ENCODE measurements around the gene ARHGAP29.

The ARHGAP29 gene, protein sequence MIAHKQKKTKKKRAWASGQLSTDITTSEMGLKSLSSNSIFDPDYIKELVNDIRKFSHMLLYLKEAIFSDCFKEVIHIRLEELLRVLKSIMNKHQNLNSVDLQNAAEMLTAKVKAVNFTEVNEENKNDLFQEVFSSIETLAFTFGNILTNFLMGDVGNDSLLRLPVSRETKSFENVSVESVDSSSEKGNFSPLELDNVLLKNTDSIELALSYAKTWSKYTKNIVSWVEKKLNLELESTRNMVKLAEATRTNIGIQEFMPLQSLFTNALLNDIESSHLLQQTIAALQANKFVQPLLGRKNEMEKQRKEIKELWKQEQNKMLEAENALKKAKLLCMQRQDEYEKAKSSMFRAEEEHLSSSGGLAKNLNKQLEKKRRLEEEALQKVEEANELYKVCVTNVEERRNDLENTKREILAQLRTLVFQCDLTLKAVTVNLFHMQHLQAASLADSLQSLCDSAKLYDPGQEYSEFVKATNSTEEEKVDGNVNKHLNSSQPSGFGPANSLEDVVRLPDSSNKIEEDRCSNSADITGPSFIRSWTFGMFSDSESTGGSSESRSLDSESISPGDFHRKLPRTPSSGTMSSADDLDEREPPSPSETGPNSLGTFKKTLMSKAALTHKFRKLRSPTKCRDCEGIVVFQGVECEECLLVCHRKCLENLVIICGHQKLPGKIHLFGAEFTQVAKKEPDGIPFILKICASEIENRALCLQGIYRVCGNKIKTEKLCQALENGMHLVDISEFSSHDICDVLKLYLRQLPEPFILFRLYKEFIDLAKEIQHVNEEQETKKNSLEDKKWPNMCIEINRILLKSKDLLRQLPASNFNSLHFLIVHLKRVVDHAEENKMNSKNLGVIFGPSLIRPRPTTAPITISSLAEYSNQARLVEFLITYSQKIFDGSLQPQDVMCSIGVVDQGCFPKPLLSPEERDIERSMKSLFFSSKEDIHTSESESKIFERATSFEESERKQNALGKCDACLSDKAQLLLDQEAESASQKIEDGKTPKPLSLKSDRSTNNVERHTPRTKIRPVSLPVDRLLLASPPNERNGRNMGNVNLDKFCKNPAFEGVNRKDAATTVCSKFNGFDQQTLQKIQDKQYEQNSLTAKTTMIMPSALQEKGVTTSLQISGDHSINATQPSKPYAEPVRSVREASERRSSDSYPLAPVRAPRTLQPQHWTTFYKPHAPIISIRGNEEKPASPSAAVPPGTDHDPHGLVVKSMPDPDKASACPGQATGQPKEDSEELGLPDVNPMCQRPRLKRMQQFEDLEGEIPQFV

DNA sequence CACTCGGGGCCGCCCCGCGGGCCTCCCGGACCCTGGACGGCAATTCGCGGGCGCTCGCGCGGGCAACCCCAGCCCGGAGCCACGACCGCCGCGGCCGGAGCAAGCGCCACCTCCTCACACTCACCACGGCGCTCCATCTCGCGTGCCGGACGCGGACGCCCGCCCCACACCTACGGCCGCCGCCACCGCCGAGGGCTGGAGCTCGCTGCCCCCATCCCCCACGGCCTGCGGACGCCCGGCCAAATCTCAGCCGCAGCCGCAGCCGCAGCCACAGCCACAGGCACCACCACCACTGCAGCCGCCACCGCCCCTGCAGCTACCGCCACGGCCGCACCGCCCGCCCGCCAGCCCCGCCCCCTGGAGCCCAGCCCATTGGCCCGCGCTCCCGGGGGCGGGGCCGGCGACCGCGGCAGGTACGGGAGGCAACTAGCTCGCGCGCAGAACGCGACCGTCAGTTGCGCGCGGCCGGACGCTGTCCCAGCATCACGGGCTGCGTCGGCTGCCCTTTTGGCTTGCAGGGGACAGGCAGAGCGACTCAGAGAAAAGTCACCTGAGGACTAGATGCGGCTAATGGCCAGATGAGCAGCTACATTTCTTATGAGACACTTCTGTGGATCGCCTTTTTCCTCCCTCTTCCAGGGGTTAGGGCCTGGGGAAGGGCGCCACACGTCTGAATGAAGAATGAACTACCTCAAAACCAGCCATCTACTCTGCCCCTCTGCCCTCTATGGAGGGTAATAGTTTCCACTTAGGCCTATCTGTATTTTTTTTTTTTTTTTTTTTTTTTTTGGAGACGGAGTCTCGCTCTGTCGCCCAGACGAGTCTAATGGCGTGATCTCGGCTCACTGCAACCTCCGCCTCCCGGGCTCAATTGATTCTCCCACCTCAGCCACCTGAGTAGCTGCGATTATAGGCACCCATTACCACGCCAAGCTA, at the start of gene ARHGAP29:
TSS of gene ARHGAP29 (minus strand) at position 294 of the 936 bp plus-strand sequence. CDS start 5,973 bp downstream, outside the sequence.
- peak in 1 of 2 donors; percentile 7 for DNase-seq (ENCODE audit: low read depth in 2 of 2, low spot score in 1 of 2)

DNA sequence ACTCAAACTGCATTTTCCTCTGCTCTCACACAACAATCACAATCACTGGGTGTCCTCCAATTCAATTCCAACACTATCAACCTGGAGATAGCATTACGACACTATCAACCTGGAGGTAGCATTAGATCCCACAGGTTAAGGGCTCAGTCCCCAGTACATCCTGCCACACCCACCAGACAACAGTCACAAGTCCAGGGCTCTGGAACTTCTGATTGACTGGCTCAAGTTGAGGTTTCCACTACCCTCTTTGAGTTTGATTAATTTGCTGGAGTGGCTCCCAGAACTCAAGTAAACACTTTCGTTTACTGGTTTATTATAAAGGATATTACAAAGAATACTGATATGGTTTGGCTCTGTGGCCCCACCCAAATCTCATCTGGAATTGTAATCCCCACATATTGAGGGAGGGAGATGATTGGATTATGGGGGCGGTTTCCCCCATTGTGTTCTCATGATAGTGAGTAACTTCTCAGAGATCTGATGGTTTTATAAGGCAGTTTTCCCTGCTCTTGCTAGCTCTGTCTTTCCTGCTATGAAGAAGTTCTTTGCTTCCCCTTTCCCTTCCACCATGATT, 49.6 kb upstream of the ARHGAP29 start:
- no peak for DNase-seq (ENCODE audit: low read depth in 2 of 2, low spot score in 1 of 2)

DNA sequence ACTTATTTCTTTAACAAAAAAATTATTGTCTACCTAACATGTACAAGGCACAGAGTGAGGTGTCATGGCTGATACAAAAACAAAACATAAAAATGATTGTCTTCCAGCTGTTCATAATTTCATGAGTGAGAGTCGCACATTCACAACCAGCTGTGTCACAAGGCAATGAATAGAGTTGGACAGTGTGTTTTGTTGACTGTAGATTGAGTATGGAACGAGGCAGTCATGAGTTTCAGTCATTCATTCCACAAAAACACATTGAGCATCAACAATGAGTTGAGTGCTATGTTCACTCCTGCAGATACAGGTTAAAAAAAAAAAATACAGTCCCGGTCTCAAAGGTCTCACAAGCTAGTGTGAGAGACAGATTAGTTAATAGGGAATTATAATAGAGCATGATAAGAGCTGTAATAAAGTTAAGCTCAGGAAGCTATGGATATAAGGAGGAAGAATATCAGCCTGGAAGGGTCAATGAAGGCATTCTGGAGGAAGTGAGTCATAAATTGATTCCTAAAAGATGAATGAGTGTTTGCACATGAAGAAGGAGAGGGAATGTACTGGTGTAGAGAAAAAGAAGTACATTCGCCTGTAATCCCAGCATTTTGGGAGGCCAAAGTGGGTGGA, 47.8 kb upstream of the ARHGAP29 start:
- no peak for DNase-seq (ENCODE audit: low read depth in 2 of 2, low spot score in 1 of 2)

DNA sequence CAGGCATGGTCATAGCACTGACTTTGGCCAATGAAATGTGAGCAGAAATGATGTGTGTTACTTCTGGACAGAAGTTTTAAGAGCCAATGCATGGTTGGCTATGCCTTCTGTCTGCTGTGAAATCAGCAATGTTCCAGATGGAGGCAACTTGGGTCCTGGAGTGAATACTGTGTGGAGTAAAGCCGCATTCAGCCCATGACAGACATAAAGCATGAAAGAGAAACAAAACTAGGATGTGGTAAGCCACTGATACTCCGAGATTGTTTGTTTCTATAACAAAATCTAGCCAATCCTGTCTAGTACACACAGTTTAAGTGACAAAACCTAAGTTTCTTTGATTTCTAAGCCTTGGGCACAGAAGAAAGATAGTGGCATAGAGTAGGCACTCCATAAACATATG, 47.1 kb upstream of the ARHGAP29 start:
- no peak for DNase-seq (ENCODE audit: low read depth in 2 of 2, low spot score in 1 of 2)

DNA sequence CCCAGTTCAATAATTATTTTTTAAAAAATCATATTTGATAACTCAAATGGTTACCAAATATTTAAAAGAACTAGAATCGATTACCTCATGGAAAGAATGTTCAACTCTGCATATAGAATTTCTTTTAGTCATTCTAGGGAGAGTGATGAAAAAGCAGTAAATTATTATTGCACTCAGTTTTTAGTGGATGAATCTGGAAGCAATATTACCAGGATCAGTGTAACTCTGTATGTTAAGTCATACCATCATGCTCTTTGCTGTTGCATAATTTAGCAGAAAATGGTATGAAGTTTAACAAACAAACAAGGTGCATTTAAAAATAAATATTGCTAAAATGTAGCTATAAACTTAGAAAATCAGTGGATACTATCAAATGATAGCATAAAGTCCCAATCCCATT, 46.1 kb upstream of the ARHGAP29 start:
- no peak for DNase-seq (ENCODE audit: low read depth in 2 of 2, low spot score in 1 of 2)

DNA sequence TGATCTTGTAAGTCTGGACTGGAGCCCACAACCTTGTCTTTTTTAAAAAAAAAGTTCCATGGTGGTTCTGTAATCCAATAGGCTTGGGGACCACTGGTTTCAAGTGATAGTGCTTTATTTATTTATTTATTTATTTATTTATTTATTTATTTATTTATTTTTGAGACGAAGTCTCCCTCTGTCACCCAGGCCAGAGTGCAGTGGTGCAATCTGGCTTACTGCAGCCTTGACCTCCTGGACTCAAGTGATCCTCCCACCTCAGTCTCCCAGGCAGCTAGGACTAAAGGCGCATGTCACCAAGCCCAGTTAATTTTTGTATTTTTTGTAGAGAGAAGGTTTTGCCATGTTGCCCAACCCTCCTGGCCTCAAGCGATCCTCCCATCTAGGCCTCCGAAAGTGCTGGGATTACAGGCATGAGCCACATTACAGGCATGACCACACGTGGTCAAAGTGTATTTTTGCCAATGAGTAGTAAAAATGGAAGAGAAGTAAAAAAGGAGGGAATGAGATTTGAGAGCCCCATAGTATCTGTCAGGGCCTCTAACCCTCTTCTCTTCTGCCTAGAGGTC, 44.8 kb upstream of the ARHGAP29 start:
- no peak for DNase-seq (ENCODE audit: low read depth in 2 of 2, low spot score in 1 of 2)

DNA sequence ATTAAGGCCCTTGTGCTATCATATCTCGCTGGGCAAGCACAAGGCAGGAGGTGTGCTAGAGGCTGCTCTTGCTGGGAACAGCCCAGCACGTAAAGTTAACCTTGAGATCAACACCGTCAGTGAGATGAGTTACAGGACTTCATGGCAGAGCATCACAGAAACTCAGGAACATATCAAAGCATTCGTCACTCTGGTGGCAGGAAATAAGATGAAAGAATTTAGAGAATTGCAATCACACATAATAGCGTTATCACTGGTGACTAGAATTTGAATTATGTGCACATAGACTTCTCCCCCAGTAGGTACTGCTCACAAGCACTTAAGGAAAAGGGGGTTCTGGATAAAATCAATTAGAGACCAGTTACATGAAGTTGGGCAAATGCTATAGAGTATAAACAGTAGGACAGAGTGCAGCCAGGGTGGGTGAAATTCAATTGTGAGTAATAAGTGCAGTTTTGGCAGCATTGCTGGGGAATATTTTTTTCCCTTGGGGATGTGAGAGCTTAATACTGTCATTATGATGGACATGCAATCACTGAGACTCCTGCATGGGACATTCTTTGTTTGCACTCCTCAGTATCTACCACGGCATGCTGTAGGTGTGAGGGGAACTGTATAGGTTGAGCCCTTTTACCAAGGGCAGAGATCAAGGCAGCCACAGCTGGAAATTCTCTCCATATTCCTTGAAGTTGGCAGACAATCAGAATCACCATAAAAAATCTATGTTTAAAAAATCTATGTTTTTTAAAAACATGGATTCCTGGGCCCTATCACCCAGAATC, 44.2 kb upstream of the ARHGAP29 start:
- no peak for DNase-seq (ENCODE audit: low read depth in 2 of 2, low spot score in 1 of 2)

DNA sequence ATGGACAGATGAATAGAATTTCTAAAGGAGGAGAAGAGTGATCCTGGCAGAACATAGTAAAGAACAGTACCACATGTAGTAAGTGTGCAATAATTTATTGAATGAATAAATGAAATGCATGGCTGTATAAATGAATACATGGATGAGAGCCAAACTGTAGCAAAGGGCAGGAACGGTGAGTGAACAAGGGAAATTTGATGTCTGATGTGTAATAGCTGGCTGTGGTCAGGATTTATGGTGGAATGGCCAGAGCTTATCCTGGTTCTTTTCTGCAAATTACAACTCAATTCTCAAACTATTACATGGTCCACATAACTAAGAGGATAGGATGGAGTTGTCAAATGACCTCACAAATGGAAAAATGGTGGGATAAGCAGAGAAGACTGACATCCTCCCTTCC, 43.2 kb upstream of the ARHGAP29 start:
- DNase-seq (ENCODE audit: low read depth in 2 of 2, low spot score in 1 of 2): no peak

DNA sequence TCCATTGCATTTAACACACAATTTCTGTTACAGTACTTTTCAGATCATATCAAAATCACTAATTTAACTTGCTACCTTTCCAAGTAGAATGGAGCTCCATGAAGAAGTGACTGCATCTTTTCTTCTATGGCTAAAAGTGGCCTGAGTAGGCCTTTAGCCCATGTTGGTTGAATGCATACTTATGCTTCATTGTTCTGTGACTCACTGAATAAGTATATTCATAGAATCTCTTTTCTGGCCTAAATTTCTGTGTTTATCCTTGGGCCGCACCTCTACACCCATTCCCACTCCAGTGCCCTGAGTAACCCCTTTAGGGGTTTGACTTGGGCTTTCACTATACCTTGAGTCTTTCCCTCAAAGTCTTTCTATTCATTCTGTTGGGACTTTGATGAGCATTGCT, 42.1 kb upstream of the ARHGAP29 start:
- no peak for DNase-seq (ENCODE audit: low read depth in 2 of 2, low spot score in 1 of 2)

DNA sequence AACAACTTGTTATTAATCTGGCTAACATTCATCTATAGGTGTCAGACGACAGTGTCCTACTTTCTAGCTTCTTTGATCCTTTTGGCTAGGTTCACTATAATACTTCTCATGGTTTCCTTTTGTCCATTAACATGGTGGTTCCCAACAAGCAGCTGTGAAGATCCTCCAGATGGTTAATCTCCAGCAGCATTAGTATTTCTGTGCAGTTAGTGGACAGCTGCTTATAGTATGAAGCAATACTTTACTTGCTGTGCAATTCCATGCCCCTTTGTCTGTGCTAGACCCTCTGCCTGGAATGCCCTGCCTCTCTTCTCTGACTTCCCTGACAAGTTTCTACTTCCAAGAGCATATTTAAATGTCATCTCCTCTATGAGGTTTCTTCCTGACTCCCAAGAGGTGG, 41.7 kb upstream of the ARHGAP29 start:
- DNase-seq (ENCODE audit: low read depth in 2 of 2, low spot score in 1 of 2): no peak

DNA sequence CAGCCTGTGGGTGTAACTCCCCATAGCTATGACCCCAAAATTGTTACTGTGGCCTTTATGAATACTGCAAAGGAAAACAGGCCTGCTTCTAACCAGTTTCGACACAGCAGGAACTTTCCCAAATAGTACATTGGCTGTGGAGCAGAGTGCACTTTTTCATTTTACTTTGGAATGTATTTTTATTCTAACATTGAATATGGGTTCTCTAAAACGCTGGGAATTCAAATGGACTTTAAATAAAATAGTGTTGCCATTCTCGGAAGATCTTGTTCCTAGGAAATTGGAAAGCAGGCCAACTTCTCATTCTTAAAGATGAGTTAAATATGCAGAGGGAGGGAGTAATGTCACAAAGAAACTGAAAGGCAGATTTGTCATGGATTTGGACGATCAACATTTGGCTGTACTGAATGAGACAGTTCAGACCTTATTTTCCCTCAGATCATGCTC, 39.6 kb upstream of the ARHGAP29 start:
- no peak for DNase-seq (ENCODE audit: low read depth in 2 of 2, low spot score in 1 of 2)

DNA sequence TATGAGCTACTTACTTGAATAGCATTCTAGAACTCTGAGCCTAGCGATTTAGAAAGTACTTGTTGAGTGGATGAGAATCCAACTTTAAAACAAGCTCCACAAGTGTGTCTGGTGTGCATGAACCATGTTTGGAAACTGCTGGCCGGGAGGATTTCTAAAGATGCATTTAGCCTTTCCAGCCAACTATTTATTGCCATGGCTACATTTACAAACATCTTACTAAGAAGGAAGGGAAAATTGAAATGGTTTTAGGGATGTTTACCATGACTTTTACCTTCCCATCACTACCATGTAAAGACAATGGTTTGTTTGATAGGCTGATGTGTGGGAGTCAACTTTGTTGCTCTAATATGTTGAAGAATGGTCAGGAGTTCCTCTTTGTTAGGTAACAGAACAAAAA, 37.7 kb upstream of the ARHGAP29 start:
- DNase-seq (ENCODE audit: low read depth in 2 of 2, low spot score in 1 of 2): no peak

DNA sequence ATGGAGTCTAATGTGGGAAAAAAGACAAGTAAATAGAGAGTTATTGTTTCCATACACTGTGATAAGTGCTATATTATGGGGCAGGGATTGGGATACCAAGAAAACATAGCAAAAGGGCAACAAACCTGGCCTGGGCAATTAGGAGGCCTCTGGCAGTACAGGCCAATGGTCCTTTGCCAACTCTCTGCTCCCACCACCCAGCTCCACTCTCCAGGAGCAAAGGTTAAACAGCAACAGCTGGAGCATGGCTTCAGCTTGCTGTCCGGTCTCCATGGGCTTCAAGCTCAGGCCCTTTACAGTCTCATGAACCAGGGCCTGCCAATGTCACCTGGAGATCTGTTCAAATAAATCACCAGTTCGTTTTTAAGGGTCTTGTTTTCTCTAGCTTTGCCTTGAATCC, 37.2 kb upstream of the ARHGAP29 start:
- DNase-seq (ENCODE audit: low read depth in 2 of 2, low spot score in 1 of 2): no peak

DNA sequence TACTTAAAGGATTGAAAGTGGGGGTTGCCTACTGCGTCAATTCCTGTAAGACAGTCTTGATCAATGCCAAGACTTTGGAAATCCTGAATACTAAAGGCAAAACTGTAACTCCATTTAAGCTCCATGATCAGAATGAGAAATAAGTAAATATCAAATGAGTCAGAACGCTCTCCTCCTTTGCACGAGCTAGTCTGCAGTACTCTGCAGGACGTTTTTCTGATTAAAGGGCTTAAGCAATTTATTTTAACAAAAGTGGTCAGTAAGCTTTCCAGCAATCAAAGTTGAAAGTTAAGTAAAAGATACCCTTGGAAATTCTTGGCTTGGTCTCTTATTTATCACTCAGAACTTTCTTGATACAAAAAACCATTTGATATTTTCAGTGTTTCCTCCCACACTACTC, 35.7 kb upstream of the ARHGAP29 start:
- DNase-seq (ENCODE audit: low read depth in 2 of 2, low spot score in 1 of 2): no peak

DNA sequence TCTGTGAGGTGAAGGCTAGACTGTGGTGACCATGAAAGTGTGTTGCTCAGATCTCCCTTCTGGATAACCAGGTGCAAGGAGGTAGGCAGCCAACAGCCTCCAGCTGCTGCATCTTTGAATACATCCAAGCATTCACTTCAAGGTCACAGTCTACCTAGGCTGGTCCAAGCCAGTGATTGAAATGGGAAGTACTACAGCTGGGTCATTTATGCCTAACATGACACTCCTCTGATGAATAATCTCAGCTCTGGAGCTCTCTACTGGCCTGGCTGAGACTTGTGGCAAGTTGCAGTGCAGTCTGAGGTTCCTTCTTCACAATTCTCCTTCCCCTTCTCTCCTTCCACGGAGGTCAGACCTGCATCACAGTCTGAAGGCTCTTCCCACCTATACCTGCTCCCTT, 35.0 kb upstream of the ARHGAP29 start:
- DNase-seq (ENCODE audit: low read depth in 2 of 2, low spot score in 1 of 2): no peak

DNA sequence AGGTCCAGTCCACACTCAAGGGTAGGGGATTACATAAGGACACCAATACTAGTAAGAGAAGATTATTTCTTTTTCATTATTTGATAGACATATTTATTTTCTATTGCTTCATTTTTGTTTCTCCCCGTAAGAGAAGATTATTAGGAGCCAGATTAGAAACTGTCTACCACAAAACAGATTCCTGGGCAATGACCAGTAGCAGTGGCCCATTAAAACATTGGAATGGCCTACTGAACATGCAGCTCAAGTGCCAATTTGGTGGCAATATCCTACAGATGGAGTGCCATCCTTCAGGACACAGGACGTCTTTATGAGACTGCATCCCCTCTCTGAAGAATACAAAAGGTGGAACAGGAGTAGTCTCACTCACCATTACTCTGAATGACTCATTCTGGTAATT, 34.0 kb upstream of the ARHGAP29 start:
- DNase-seq (ENCODE audit: low read depth in 2 of 2, low spot score in 1 of 2): no peak

DNA sequence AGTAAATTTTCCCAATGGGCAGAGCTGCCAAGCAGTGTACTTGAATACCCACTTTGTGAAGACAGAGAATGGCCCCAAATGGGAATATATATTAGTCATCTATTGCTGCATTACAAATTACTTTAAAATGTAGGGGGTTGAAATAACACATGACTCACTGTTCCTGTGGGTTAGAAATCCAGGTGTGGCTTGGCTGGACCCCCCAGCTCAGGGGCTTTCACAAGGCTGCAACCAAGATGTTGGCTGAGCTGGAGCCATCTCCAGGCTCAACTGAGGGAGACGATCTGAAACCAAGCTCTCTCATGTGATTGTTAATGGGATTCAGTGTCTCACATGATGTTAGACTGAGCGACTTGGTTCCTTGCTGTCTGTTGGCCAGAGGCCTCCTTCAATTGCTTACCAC, 33.4 kb upstream of the ARHGAP29 start:
- DNase-seq (ENCODE audit: low read depth in 2 of 2, low spot score in 1 of 2): no peak

DNA sequence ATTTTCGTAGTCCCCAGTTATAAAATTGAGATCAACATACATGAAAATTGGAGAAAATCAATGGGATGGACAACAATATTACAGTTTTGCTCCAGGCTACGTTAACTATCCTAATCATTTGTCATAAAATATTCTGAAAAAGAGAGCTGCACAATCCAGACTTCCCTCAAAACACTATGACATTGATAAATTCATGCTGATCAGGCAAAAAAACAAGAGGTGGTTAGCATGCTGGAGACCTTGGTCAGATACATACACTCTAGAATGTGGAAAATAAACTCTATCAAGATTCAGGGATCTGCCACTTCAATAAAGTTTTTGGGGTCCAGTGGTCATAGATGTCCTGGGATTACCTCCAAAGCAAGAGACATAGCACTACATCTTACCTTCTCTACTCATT, 32.5 kb upstream of the ARHGAP29 start:
- no peak for DNase-seq (ENCODE audit: low read depth in 2 of 2, low spot score in 1 of 2)
